ENCODE data around the gene AIPL1.

The AIPL1 gene

GRCh38 chr17:6477831-6478383, 43.0 kb upstream of the AIPL1 start:
- DNase-seq (ENCODE audit: low read depth): no peak
- TF ChIP-seq CTCF (IDR thresholded peaks at IDR 0.05; ENCODE audit: low read depth, low read length, missing control alignments): no peak
- in situ Hi-C loops (cut with HindIII; ENCODE audit: low sequenced_read_pairs): no loop called here
- no peak overlapping the region for H3K4me3 ChIP-seq (ENCODE audit: low read depth, low read length)

GRCh38 chr17:6476810-6477179, 41.9 kb upstream of the AIPL1 start:
- in situ Hi-C loops (cut with HindIII; ENCODE audit: low sequenced_read_pairs): no loop called here

GRCh38 chr17:6476076-6476809, 41.3 kb upstream of the AIPL1 start:
- no peak for DNase-seq (ENCODE audit: low read depth)
- in situ Hi-C loops (cut with HindIII; ENCODE audit: low sequenced_read_pairs): no loop called here
- H3K4me3 ChIP-seq (ENCODE audit: low read depth, low read length): no peak overlapping the region
- no peak for TF ChIP-seq CTCF (IDR thresholded peaks at IDR 0.05; ENCODE audit: low read depth, low read length, missing control alignments)

More at GRCh38 chr17:6476810-6477179, 41.9 kb upstream of the AIPL1 start:
- H3K4me3 ChIP-seq (ENCODE audit: low read depth, low read length): no peak overlapping the region
- no peak for DNase-seq (ENCODE audit: low read depth)
- no peak for TF ChIP-seq CTCF (IDR thresholded peaks at IDR 0.05; ENCODE audit: low read depth, low read length, missing control alignments)

DNA sequence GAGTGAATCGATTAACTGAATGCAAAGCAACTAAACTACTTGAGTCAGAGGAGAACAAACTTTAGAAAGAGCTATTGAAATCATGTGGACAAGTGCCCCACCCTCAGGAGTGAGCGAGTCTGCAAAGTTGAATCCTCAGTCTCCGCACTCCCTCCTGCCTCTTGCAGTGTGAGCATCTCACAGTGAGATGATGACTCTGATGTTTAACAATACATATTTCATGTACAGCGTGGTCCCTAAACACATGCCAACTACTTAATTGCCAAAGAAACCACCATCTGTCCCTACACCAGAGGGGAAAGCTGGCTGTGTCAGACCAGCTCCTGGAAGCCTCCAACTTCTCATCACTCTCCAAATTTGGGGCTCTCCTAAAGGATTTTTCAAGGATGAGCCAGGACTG, 40.5 kb upstream of the AIPL1 start:
- no peak for TF ChIP-seq CTCF (IDR thresholded peaks at IDR 0.05; ENCODE audit: low read depth, low read length, missing control alignments)
- DNase-seq (ENCODE audit: low read depth): no peak
- H3K4me3 ChIP-seq (ENCODE audit: low read depth, low read length): no peak overlapping the region
- in situ Hi-C loops (cut with HindIII; ENCODE audit: low sequenced_read_pairs): no loop called here

DNA sequence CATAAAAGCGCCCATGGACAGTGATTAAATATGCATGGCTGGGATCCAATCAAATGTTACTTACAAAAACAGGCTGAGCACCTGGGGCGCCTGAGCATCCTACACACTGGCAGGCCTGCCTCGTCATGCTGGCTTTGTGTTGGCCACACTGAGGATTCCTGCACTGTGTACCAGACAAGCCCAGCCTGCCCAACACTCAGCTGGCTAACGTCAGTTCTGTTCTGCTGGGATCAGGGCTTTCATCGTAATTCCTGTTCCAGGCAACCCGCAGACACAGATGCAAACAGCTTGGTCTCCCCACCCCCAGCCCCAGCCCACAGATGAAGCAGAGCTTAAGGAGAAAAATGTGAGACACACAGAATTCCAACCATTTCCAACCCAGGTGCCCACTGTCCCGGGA, 40.0 kb upstream of the AIPL1 start:
- no peak for DNase-seq (ENCODE audit: low read depth)
- no peak for TF ChIP-seq CTCF (IDR thresholded peaks at IDR 0.05; ENCODE audit: low read depth, low read length, missing control alignments)
- in situ Hi-C loops (cut with HindIII; ENCODE audit: low sequenced_read_pairs): no loop called here
- H3K4me3 ChIP-seq (ENCODE audit: low read depth, low read length): no peak overlapping the region

DNA sequence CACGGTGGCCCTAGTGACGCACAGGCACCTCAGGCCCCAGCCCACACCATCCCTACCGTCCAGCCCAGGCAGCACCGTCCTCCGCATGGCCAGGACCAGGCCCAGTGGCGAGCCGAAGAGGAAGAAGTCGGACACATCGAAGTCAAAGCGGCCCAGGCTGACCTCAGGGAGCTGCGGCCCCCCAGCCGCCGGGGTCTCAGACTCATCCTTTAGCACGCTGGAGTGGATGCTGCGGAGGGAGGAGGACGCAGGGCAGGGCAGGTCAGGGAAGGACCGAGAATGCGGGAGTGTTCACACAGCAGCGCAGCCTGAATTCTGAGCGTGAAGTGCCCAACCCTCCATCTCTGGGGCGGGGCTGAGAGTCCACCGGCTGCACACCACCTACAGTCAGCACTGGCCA, 39.5 kb upstream of the AIPL1 start:
- no peak for DNase-seq (ENCODE audit: low read depth)
- no peak for TF ChIP-seq CTCF (IDR thresholded peaks at IDR 0.05; ENCODE audit: low read depth, low read length, missing control alignments)
- in situ Hi-C loops (cut with HindIII; ENCODE audit: low sequenced_read_pairs): no loop called here
- no peak overlapping the region for H3K4me3 ChIP-seq (ENCODE audit: low read depth, low read length)
